GM21367 (cell line): Measurements from ENCODE around the gene ATP8B2.
"Not testable (repeated sequence)": the region's sequence is repeated elsewhere in the genome, so short reads cannot be mapped to it uniquely, and the experiment has no call there.

Source experiments
- ATAC-seq: cut with Tn5 transposase; IDR thresholded peaks from one replicate; pipeline ENCODE4 v1.9.1; 2021; ENCODE audit not compliant: unreplicated experiment

Gene ATP8B2

GRCh38 chr1:154321609-154321934, 3.8 kb upstream of the ATP8B2 start:
- ATAC-seq = not testable (repeated sequence)

DNA sequence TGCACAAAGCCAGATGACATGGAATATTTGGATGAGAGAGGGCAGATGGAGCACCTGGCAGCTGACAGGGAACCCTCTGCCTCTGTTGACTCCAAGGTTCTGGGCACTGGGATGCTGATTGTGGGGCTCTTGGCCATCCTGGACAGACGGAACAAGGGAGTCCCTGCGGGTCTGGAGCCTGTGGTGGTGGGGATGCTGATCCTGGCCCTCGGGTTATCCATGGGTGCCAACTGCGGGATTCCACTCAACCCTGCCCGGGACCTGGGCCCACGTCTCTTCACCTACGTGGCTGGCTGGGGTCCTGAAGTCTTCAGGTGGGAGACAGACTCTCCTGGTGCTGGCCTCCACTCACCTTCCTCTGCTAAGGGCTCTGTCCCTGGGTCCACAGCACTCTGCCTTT, 1.8 kb upstream of the ATP8B2 start:
- no peak for ATAC-seq

DNA sequence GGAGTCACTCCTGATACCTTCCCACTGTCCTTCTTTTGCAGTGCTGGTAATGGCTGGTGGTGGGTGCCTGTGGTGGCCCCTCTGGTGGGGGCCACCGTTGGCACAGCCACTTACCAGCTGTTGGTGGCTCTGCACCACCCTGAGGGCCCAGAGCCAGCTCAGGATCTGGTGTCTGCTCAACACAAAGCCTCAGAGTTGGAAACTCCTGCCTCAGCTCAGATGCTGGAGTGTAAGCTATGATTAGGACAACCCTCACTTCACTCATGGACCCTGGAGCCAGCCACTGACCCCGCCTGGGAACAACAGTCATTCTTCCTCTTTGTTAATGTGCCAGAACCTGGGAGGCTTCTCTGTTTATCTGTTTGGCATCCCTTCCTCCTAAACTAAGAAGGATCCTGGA, 1.1 kb upstream of the ATP8B2 start:
- no peak for ATAC-seq

- no peak for ATAC-seq
Measured at GRCh38 chr1:154325583-154326545, 539 bp downstream of the ATP8B2 start.

- no peak for ATAC-seq
Measured at GRCh38 chr1:154326546-154327465, 1.5 kb downstream of the ATP8B2 start.

DNA sequence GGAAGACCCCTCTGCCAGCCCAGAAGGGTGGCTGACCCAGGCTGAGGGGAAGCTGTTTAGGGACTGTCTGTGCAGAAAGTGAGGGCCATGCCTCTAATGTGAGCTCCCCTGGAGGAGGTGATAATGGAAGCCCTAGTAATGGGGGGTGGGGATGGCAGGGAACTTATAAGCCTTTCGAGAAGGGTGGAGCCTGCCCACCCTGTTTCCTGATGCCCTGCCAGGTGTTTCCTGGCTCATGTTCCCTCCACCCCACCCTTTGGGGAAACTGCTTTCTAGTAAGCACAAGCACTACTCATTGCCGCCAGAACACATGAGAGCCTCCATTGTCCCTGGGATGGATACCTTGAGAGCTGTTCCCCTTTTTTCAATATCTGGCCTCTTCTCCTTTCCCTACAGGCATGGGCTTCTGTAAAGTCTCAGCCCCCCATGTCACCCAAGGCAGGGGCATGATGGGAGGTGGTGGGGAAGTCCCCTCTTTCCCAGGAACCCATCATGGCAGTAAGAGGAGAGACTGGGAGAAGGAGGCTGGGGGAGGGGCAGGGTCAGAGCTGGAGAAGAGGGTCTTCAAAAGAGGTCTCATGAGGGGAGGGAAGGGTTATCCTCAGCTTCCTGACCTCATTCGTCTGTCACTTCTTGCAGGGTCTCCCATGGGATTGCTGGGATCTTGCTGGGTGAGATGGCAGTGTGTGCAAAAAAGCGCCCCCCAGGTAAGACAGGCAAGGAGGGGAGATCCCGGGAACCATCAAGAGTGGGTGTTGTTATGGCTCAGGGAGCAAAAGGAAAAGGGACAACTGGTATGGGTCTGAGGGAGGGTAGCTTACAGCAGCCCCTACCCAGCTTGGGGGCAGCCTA, 2.4 kb downstream of the ATP8B2 start:
- no peak for ATAC-seq

DNA sequence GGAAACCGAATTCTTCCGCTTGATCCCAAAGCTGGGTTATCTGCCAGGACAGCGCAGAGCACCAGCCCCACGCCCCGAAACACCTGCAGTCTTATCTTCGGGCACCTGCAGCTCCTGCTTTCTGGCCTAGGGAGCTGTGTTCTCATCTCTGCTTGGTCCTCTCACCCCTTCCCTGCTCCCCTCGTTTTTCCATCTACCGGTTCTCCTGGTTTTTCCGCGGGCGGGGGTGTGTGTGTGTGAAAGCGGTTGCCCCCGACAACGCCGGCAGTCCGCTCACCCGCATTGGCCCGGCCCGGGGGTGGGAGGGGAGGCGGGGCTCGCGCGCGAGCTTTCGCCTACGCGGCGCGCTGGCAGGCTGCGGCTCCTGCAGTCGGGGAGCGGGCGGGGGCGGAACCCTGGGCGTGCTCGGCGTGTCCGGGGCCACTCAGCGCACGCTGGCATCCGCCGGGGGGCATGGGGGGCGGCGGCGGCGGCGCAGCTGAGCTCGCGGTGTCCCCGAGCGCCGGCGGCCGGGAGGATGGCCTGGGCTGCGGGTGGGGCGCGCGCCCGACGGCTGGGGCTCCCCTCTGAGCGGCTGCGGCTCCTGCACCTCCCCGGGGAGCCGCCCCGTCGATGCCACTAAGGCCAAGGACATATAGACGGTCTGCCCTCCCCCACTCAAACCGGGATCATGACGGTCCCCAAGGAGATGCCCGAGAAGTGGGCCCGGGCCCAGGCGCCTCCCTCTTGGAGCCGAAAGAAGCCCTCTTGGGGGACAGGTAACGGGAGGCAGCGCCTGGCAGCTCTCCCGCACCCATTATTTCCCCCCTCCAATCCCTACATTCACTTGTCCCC, 3.2 kb downstream of the ATP8B2 start:
- peak; percentile 40 for ATAC-seq

DNA sequence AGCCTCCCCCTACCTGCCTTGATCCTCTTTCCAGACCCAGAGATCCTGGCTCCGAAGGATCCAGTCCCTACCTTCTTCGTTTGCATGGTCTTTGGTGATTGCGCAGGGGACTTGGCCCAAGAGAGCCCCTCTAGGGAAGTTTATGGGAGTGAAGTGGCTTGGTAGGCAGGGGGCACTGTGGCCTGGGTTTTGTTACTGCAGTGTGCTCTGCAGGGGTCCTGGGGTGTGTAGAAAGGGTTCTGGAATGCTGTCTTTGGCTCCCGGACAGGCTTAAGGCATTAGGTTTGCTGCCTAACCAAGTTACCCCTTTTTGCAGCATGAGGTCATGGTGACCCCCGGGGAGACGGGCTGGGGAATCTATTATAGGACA, 3.8 kb downstream of the ATP8B2 start:
- no peak for ATAC-seq

DNA sequence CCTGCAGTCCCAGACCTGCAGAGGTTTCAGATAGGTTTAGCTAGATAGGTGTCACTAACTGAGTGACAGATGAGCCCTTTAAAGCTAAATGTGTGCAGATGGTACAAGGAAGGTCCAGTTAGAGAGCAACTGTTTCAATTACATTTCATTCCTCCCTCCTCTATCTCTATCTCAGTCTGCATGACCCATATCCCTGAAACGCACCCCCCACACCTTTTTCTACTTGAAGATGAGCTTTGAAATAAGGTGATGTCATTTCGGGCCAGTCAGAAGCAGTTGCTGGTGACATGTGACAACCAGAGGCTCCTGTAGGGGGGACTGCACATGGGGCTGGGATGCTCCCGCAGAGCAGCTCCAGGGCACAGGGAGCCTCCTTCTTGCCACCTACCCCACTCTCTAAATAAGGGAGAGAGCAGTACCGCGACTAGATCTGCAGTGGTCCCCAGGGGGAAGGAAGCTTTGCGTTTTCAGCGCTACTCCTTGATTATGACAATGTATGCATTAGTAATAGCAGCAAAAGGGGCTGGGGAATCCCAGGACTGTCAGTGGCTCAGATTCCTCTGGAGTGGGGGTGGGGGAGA, 4.3 kb downstream of the ATP8B2 start:
- no peak for ATAC-seq

- ATAC-seq = no peak
Measured at GRCh38 chr1:154330669-154331068, 5.3 kb downstream of the ATP8B2 start.

GRCh38 chr1:154334079-154335024, 9.0 kb downstream of the ATP8B2 start:
- no peak for ATAC-seq

DNA sequence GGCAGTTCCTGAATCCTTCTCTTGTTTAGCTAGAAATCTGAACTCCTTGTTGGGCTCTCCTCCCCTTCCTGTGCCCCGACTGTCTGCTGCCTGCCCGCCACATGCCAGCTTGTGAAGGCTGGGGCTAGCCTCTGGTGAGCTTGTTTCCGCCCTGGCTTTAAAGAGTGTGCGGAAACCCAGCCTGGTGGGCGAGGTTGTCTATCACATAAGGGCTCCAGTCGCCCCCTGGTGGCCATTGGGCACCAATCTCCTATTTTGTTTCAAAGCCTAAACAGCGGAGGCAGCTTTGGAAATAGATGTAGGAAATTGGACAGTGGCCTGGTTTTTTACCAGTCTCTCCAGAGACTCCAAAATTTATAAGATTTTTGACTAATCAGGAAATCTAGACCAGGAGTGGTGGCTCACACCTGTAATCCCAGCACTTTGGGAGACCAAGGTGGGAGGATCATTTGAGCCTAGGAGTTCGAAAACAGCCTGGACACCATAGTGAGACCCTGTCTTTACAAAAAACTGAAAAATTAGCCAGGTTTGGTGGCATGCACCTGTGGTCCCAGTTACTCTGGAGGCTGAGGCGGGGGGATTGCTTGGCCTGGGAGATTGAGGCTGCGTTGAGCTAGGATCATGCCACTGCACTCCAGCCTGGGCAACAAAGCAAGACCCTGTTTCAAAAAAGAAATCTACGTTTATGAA, 9.8 kb downstream of the ATP8B2 start:
- ATAC-seq = no peak

GRCh38 chr1:154337253-154337894, 12.0 kb downstream of the ATP8B2 start:
- ATAC-seq = no peak

DNA sequence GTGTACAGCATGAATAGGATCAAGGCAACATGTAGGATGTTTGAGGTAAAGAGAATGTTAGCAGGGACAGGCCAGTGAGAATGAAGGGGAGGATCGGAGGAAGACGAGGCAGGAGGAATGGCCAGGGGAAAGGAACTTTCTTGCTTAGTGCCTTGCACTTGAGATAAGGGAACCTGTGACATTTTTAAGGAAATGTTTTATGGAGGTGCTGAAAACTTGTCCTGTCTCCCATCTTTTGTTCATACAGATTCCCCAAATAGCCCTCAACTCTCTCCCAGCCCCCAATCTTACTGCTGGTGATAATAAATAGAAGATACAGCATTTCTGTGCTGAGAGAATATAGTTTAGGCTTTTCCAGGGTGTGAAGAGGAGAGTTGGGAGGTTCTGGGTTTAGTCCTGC, 13.6 kb downstream of the ATP8B2 start:
- ATAC-seq = no peak

DNA sequence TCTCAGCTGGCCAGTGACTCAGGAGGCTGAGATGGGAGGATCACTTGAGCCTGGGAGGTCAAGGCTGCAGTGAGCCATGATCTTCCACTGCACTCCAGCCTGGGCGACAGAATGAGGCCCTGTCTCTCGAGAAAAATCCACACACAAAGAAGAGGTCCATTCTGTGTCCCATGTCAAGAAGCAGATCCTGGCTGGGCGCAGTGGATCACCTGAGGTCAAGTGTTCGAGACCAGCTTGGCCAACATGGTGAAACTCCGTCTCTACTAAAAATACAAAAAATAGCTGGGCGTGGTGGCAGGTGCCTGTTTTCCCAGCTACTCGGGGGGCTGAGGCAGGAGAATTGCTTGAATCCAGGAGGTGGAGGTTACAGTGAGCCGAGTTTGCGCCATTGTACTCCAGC, 16.0 kb downstream of the ATP8B2 start:
- ATAC-seq = not testable (repeated sequence)

DNA sequence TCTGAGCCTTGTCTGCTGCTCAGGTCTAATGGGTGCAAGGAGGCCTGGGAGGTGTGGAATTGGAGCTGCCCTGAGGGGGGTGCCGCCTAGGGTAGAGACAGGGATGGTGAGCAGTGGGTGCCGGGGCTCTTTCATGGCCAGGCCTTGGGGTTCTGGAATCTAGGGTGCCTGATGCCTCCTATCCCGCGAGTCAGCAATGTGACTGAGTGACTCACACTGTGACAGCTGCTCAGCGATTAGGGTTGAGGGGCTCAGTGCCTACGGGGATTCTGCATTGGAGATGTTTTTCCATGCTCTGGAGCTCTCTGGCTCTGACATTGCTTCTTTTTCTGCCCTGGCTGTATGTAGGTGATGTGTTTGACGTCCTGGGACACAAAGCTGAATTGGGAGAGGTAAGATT, 16.8 kb downstream of the ATP8B2 start:
- no peak for ATAC-seq

DNA sequence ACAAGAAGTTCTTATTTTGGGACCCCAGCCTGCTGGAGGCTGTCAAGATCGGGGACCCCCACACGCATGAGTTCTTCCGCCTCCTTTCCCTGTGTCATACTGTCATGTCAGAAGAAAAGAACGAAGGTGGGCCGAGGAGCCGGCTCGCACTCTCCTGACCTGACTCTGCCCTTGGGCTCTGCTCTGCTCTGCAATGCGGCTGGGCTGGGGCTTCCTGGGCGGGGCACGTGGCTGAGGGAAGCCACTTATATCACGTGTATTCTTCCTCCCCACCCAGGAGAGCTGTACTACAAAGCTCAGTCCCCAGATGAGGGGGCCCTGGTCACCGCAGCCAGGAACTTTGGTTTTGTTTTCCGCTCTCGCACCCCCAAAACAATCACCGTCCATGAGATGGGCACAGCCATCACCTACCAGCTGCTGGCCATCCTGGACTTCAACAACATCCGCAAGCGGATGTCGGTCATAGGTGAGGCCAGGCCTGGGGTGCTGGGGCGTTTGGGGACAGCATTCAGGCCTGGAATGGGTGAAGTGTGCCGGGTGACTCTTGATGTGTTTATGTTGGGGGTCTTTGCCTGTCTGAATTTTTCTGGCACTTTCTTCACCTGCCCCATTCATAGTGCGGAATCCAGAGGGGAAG, 17.6 kb downstream of the ATP8B2 start:
- ATAC-seq = no peak
